Activated CD4-positive, alpha-beta T cell treated with anti-CD3 and anti-CD28 coated beads for 24 hours (primary cell): ENCODE data around the gene WBP2NL.
A peak's percentile ranks its signal among the peaks of the same experiment; 100 is the strongest.
"Not testable (repeated sequence)": the region's sequence is repeated elsewhere in the genome, so short reads cannot be mapped to it uniquely, and the experiment has no call there.

Experiments used
- DNase-seq, 2 donors: peaks; one replicate each; pipeline ENCODE4 v3.0.0-alpha.2; 2020; ENCODE audit warnings: low read depth in 2 of 2

WBP2NL gene

GRCh38 chr22:41998361-41999261 lies at the start of gene WBP2NL:
WBP2NL (plus strand) TSS chr22:41998788; CDS start chr22:41998819, 31 bp downstream.
- peak; percentile 73 to 83 for DNase-seq

- DNase-seq = not testable (repeated sequence)
These were observed 49.7 kb upstream of the WBP2NL start for GRCh38 chr22:41948928-41949296.

GRCh38 chr22:41949297-41949965 lies 49.2 kb upstream of the WBP2NL start:
- no peak for DNase-seq

- no peak for DNase-seq
These were observed 46.6 kb upstream of the WBP2NL start, which contains the start of gene SMIM45 for GRCh38 chr22:41951898-41952474. SMIM45 (plus strand) TSS chr22:41952150.

GRCh38 chr22:41952713-41953112 lies 45.9 kb upstream of the WBP2NL start:
- DNase-seq = no peak

GRCh38 chr22:41957941-41958556 lies 40.5 kb upstream of the WBP2NL start:
- no peak for DNase-seq

- DNase-seq = no peak
These were observed 35.0 kb upstream of the WBP2NL start for GRCh38 chr22:41963453-41964111.

GRCh38 chr22:41964112-41964491 lies 34.5 kb upstream of the WBP2NL start:
- DNase-seq = no peak

- DNase-seq = no peak
These were observed 32.4 kb upstream of the WBP2NL start for GRCh38 chr22:41966225-41966606.

- DNase-seq = peak in 1 of 2 donors; percentile 18
These were observed 31.9 kb upstream of the WBP2NL start for GRCh38 chr22:41966607-41967240.

- DNase-seq = no peak
These were observed 30.0 kb upstream of the WBP2NL start for GRCh38 chr22:41968601-41969000.

- no peak for DNase-seq
These were observed 29.4 kb upstream of the WBP2NL start, which contains the start of gene SEPTIN3 for GRCh38 chr22:41969110-41969646. SEPTIN3 (plus strand) TSS chr22:41969443; CDS start chr22:41971493, 2,050 bp downstream.

GRCh38 chr22:41970601-41971000 lies 28.0 kb upstream of the WBP2NL start:
- DNase-seq = no peak

GRCh38 chr22:41971431-41971830 lies 27.2 kb upstream of the WBP2NL start:
- no peak for DNase-seq

- no peak for DNase-seq
These were observed 23.8 kb upstream of the WBP2NL start for GRCh38 chr22:41974691-41975290.

GRCh38 chr22:41975299-41976069 lies 23.1 kb upstream of the WBP2NL start:
- no peak for DNase-seq

- DNase-seq = peak; percentile 24 to 38
These were observed 22.3 kb upstream of the WBP2NL start for GRCh38 chr22:41976070-41976901.

- no peak for DNase-seq
These were observed 21.5 kb upstream of the WBP2NL start for GRCh38 chr22:41976961-41977566.
